Upper lobe of left lung (tissue), 6 donors: ENCODE data around the gene GARNL3. TPM values are rescaled to one million over a fixed set of nuclear protein-coding genes. Genes with fewer than 3 reads are reported as not detected.

Source experiments
- ATAC-seq, 2 donors: fragments of 200-7000 bp; cut with Tn5 transposase; one replicate each; pipeline ENCODE4 v1.9.1; 2022; ENCODE audit warnings: mild to moderate bottlenecking in 2 of 2, moderate library complexity in 2 of 2; ENCODE audit not compliant: low FRiP score in 2 of 2
- DNase-seq, 2 donors: peaks; one replicate each; pipeline ENCODE4 v3.0.0-alpha.2; 2019 to 2020
- H3K27ac ChIP-seq, 4 donors: fragments of 200-600 bp; sonication (generic); one replicate each; pipeline ENCODE4 v1.5.1; 2016 to 2019
- H3K27me3 ChIP-seq, 4 donors: fragments of 200-600 bp; sonication (generic); one replicate each; pipeline ENCODE4 v1.5.1; 2017 to 2019
- H3K36me3 ChIP-seq, 4 donors: fragments of 200-600 bp; sonication (generic); one replicate each; pipeline ENCODE4 v1.5.1; 2016 to 2019
- H3K4me1 ChIP-seq, 4 donors: fragments of 200-600 bp; sonication (generic); one replicate each; pipeline ENCODE4 v1.5.1; 2018 to 2019
- H3K4me3 ChIP-seq, 4 donors: fragments of 200-600 bp; sonication (generic); one replicate each; pipeline ENCODE4 v1.5.1; 2017 to 2019; ENCODE audit warnings: mild to moderate bottlenecking in 2 of 4, moderate library complexity in 1 of 4
- H3K9me3 ChIP-seq, 4 donors: fragments of 200-600 bp; sonication (generic); one replicate each; pipeline ENCODE4 v1.5.1; 2018 to 2019
- CTCF ChIP-seq, 6 experiments: fragments of 450-650 bp in 4 of 6; fragments of 200-600 bp in 2 of 6; sonication (generic) in 2 of 6; IDR thresholded peaks; one replicate each; pipeline ENCODE4 v1.5.1; 2016 to 2019; ENCODE audit warnings: antibody characterized with exemption in 6 of 6
- EP300 ChIP-seq, 4 donors: sonication (generic); formaldehyde crosslinking; IDR thresholded peaks; one replicate each; pipeline ENCODE4 v1.5.1; 2017; ENCODE audit warnings: antibody characterized with exemption in 4 of 4, control low read depth in 2 of 4
- POLR2A ChIP-seq, 4 donors: fragments of 450-650 bp; IDR thresholded peaks; one replicate each; pipeline ENCODE4 v1.5.1; 2016 to 2017; ENCODE audit warnings: antibody characterized with exemption in 4 of 4, mild to moderate bottlenecking in 2 of 4
- POLR2AphosphoS5 ChIP-seq, 2 donors: sonication (generic); formaldehyde crosslinking; IDR thresholded peaks; one replicate each; pipeline ENCODE4 v1.5.1; 2017; ENCODE audit warnings: antibody characterized with exemption in 2 of 2
- WGBS, 2 donors: methylation state at CpG; one replicate each; pipeline ENCODE4 v1.1.5; 2017 to 2018; 5-methylcytosine and 5-hydroxymethylcytosine counted together
- total RNA-seq, 6 donors: library from RNA; depleted of rRNA in 4 of 6; stranded (reverse); fragments of >200 nt in 4 of 6; gene quantifications; one replicate each; pipeline versions ENCODE4 v1.1.0 to v1.2.1, GENCODE V29; 2016 to 2021
- donor health status: DM: no; HTN: no; CAD: no; lungs with moderate emphysema.
- donor health status: DM: no; HTN: yes; CAD: no; lungs with severe emphysema.

The GARNL3 gene
- total RNA-seq, 6 donors from 2014 or later: 3.1 to 37.7 (median 7.0) TPM

DNA sequence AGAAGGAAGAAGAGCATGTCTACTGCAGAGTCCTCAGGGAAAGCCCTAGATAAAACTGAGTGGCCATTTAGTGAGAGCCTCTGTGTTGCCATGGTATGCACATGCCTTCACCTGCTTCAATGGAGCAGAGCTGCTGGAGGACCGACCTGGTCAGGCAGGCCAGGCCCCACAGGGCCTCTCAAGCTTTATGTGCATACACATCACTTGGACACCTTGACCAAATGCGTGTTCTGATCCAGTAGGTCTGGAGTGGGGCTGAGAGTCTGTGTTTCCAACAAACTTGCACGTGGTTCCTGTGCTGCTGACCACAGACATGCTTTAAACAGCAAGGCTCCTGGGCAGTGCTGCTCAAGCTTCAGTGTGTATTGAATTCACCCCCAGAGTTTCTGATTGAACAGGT is 81.0 kb downstream of the GARNL3 start:
- DNase-seq (peak in 1 of 2 donors; percentile 9), ATAC-seq (no peak)
- Histone ChIP-seq H3K36me3 (no peaks in the 10 kb centered on the region), H3K27me3 (no peaks in the 10 kb centered on the region), H3K4me3 (no peak overlapping the region), H3K9me3 (no peaks in the 10 kb centered on the region), H3K27ac (no peak overlapping the region), H3K4me1 (peaks cover 1 to 11% (median 8%) of the 10 kb centered on the region in 4 donors)
- WGBS, 2 donors: 79 to 93% methylated on average over 2 to 3 of the region's 3 CpGs
- TF ChIP-seq POLR2AphosphoS5 (IDR thresholded peaks at IDR 0.05): no peak

- Histone ChIP-seq H3K4me3 (no peak overlapping the region), H3K4me1 (peaks cover 0 to under 1% (median under 1%) of the 10 kb centered on the region in 4 donors), H3K27me3 (no peaks in the 10 kb centered on the region), H3K27ac (no peak overlapping the region), H3K9me3 (no peaks in the 10 kb centered on the region), H3K36me3 (no peaks in the 10 kb centered on the region)
- DNase-seq: no peak
- TF ChIP-seq EP300 (IDR thresholded peaks at IDR 0.05) (no peak), CTCF (IDR thresholded peaks at IDR 0.05) (no peak), POLR2AphosphoS5 (IDR thresholded peaks at IDR 0.05) (no peak), POLR2A (IDR thresholded peaks at IDR 0.05) (no peak)
- ATAC-seq: no peak
- 88 to 90% methylated on average over 4 to 6 of the region's 6 CpGs for WGBS, 2 donors
Measured at GRCh38 chr9:127346584-127346983, 82.0 kb downstream of the GARNL3 start.

GRCh38 chr9:127347831-127348776 is 83.5 kb downstream of the GARNL3 start:
- Histone ChIP-seq H3K4me1 (no peaks in the 10 kb centered on the region), H3K27me3 (no peaks in the 10 kb centered on the region), H3K9me3 (no peaks in the 10 kb centered on the region), H3K27ac (no peak overlapping the region), H3K4me3 (no peak overlapping the region), H3K36me3 (no peaks in the 10 kb centered on the region)
- DNase-seq (no peak), ATAC-seq (no peak)
- TF ChIP-seq CTCF (IDR thresholded peaks at IDR 0.05) (peak in 4 of 6 experiments; percentile 22 to 55 (median 37)), POLR2A (IDR thresholded peaks at IDR 0.05) (no peak)
- 74 to 81% methylated on average over 8 of the region's 8 CpGs for whole genome bisulfite sequencing, 2 donors

- no peak for ATAC-seq
- TF ChIP-seq POLR2A (IDR thresholded peaks at IDR 0.05) (no peak), EP300 (IDR thresholded peaks at IDR 0.05) (no peak), CTCF (IDR thresholded peaks at IDR 0.05) (no peak), POLR2AphosphoS5 (IDR thresholded peaks at IDR 0.05) (no peak)
- H3K27me3 ChIP-seq: no peaks in the 10 kb centered on the region
- no peak overlapping the region for H3K4me3 ChIP-seq
- H3K9me3 ChIP-seq: no peaks in the 10 kb centered on the region
- DNase-seq: peak in 1 of 2 donors; percentile 32
- no peak overlapping the region for H3K27ac ChIP-seq
- no peaks in the 10 kb centered on the region for H3K4me1 ChIP-seq
- no peaks in the 10 kb centered on the region for H3K36me3 ChIP-seq
- 92 to 95% methylated on average over 12 of the region's 12 CpGs for WGBS, 2 donors
Measured at GRCh38 chr9:127349483-127350113, 85.0 kb downstream of the GARNL3 start.
